ENCODE measurements around the gene HLA-C.
"Not testable (repeated sequence)": the region's sequence is repeated elsewhere in the genome, so short reads cannot be mapped to it uniquely, and the experiment has no call there.

Gene HLA-C

DNA sequence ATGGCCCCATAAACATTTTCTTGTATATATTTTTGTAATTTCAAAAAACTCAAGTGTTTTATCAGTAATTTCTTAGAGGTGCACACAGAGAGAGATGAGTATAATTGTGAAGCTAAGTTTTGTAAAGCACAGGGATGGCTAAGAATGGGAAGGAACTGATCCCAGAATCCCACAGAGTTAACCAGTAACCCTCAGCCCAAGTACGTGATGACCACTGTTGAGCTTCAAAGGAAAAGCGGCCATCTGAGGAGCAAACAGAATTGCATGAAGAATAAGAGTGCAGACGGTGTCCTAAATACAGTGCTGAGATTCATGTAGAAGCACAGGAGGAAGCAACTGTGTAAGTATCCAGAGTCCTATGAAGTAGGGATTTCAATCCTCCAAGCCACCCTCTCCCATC lies 28.1 kb upstream of the HLA-C start:
- 93 to 96% methylated on average over 3 of the region's 3 CpGs for WGBS, 2 experiments
- Histone ChIP-seq H3K4me3 (ENCODE audit: insufficient read depth, low read depth, low read length) (no peak overlapping the region), H3K27ac (ENCODE audit: insufficient read depth, low read depth, low read length, poor library complexity, severe bottlenecking) (no peak overlapping the region), H3K27me3 (ENCODE audit: control insufficient read depth, insufficient read depth, low read length, poor library complexity, severe bottlenecking) (peaks cover 4% of the 10 kb centered on the region), H3K9me3 (ENCODE audit: control insufficient read depth, low read length) (no peaks in the 10 kb centered on the region), H3K4me1 (ENCODE audit: control insufficient read depth, insufficient read depth, low read length) (no peaks in the 10 kb centered on the region), H3K36me3 (ENCODE audit: control insufficient read depth, insufficient read depth, low read length) (no peaks in the 10 kb centered on the region)

DNA sequence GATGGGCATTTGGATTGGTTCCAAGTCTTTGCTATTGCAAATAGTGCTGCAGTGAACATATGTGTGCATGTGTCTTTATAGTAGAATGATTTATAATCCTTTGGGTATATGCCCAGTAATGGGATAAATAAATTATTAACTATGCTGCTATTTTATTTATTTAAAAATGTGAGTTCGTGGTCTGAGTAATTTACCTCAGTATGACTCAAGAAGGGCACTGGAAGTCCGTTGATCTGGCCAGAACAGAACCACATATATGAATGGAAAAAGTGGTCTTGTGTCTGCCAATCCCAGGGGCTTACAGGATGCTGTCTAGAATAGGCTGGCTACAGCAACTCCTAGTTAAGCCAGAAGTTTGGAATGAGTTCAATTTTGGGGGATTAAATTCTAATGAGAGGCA lies 27.6 kb upstream of the HLA-C start:
- 43 to 62% methylated on average over 2 of the region's 2 CpGs for WGBS, 2 experiments
- H3K4me3 ChIP-seq (ENCODE audit: insufficient read depth, low read depth, low read length) = no peak overlapping the region
- H3K36me3 ChIP-seq (ENCODE audit: control insufficient read depth, insufficient read depth, low read length) = no peaks in the 10 kb centered on the region
- H3K27me3 ChIP-seq (ENCODE audit: control insufficient read depth, insufficient read depth, low read length, poor library complexity, severe bottlenecking) = peaks cover 4% of the 10 kb centered on the region
- no peaks in the 10 kb centered on the region for H3K4me1 ChIP-seq (ENCODE audit: control insufficient read depth, insufficient read depth, low read length)
- no peaks in the 10 kb centered on the region for H3K9me3 ChIP-seq (ENCODE audit: control insufficient read depth, low read length)
- H3K27ac ChIP-seq (ENCODE audit: insufficient read depth, low read depth, low read length, poor library complexity, severe bottlenecking) = no peak overlapping the region

DNA sequence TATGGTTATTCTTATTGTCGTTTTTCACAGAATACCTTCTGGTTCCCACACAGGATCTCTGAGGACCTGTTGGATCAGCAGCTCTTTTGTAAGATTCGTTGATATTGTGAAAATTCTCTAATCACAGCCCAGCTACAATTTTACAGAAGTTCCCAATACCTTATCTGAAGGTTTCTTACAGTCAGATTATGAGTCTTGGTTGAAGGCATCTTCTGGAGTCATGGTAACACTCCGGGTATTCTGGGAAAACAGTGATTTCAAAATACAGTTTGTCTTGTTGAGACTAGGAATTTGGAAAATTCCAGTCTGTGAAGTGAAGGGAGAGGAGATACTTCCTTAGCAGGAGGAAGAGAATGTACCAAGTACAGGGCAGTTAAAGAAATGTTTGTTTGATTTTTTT lies 22.2 kb upstream of the HLA-C start:
- no peak overlapping the region for H3K27ac ChIP-seq (ENCODE audit: insufficient read depth, low read depth, low read length, poor library complexity, severe bottlenecking)
- H3K9me3 ChIP-seq (ENCODE audit: control insufficient read depth, low read length) = no peaks in the 10 kb centered on the region
- 74 to 82% methylated on average over 3 of the region's 3 CpGs for WGBS, 2 experiments
- H3K4me3 ChIP-seq (ENCODE audit: insufficient read depth, low read depth, low read length) = no peak overlapping the region
- peaks cover 4% of the 10 kb centered on the region for H3K27me3 ChIP-seq (ENCODE audit: control insufficient read depth, insufficient read depth, low read length, poor library complexity, severe bottlenecking)
- H3K36me3 ChIP-seq (ENCODE audit: control insufficient read depth, insufficient read depth, low read length) = no peaks in the 10 kb centered on the region
- no peaks in the 10 kb centered on the region for H3K4me1 ChIP-seq (ENCODE audit: control insufficient read depth, insufficient read depth, low read length)

DNA sequence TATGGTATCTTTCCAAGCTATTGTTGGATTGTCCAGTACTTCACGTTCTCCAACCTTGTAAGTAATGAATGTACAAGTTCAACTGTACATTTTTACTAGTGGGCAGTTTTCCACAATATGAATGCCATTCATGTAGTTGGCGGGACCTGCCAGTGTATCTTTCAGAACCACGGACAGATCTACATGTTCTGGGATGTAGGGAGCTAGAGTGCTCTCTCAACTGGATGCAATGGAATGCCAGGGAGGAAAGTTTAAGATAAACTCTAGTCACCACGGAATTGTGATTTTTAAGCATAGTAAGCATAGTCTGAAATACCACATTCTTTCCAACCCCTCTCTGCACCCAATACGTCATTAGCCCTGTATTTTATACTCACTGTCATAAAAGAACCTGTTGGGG lies 21.5 kb upstream of the HLA-C start:
- WGBS, 2 experiments = 25 to 40% methylated on average over 4 to 5 of the region's 5 CpGs
- Histone ChIP-seq H3K4me3 (ENCODE audit: insufficient read depth, low read depth, low read length) (no peak overlapping the region), H3K27me3 (ENCODE audit: control insufficient read depth, insufficient read depth, low read length, poor library complexity, severe bottlenecking) (peaks cover 4% of the 10 kb centered on the region)

DNA sequence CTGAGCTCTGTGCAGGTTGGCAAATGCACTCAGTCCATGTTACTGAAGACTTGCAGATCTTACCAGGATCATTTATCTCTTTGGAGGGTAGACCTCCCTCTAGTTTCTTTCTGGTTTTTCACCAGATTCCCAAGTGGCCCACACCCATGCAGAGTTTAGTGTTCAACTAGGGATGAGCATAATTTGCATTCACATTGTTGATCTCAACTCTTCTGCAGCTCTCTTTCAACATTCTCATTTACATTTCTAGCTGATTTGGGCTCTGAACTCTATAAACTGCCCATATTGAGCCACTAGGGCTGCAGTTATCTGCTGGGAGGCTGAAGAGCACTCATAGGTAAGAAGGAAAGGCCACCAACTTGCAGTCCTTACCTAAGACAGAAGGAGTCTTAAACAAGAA lies 17.9 kb upstream of the HLA-C start:
- no peak overlapping the region for H3K4me3 ChIP-seq (ENCODE audit: insufficient read depth, low read depth, low read length)
- H3K36me3 ChIP-seq (ENCODE audit: control insufficient read depth, insufficient read depth, low read length) = no peaks in the 10 kb centered on the region
- no peaks in the 10 kb centered on the region for H3K4me1 ChIP-seq (ENCODE audit: control insufficient read depth, insufficient read depth, low read length)
- no peaks in the 10 kb centered on the region for H3K9me3 ChIP-seq (ENCODE audit: control insufficient read depth, low read length)
- no peak overlapping the region for H3K27ac ChIP-seq (ENCODE audit: insufficient read depth, low read depth, low read length, poor library complexity, severe bottlenecking)
- no peaks in the 10 kb centered on the region for H3K27me3 ChIP-seq (ENCODE audit: control insufficient read depth, insufficient read depth, low read length, poor library complexity, severe bottlenecking)

More for the DNA sequence above, 21.5 kb upstream of the HLA-C start:
- no peaks in the 10 kb centered on the region for H3K9me3 ChIP-seq (ENCODE audit: control insufficient read depth, low read length)
- no peak overlapping the region for H3K27ac ChIP-seq (ENCODE audit: insufficient read depth, low read depth, low read length, poor library complexity, severe bottlenecking)
- H3K4me1 ChIP-seq (ENCODE audit: control insufficient read depth, insufficient read depth, low read length) = no peaks in the 10 kb centered on the region
- H3K36me3 ChIP-seq (ENCODE audit: control insufficient read depth, insufficient read depth, low read length) = no peaks in the 10 kb centered on the region

DNA sequence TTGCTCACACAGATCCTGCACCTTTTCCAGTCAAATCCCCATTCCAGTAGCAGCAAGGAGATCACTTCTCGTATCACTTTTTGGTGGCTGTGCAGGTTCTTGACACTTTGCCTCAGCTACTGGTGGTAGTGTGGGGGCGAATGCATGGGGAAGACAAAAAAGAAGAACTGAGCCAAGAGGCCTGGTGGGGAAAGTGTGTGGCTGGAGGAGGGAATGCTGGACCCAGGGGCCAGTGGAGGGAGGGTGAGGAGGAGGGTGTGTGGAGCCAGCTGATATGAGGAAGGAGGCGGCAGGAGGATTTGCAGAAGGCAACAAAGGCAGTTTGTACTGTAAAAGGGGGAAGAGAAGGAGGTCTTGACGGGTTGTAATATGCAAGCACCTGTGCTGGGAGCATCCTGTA lies 15.7 kb upstream of the HLA-C start:
- Histone ChIP-seq H3K27me3 (ENCODE audit: control insufficient read depth, insufficient read depth, low read length, poor library complexity, severe bottlenecking) (no peaks in the 10 kb centered on the region), H3K4me3 (ENCODE audit: insufficient read depth, low read depth, low read length) (no peak overlapping the region), H3K27ac (ENCODE audit: insufficient read depth, low read depth, low read length, poor library complexity, severe bottlenecking) (no peak overlapping the region), H3K9me3 (ENCODE audit: control insufficient read depth, low read length) (no peaks in the 10 kb centered on the region), H3K36me3 (ENCODE audit: control insufficient read depth, insufficient read depth, low read length) (no peaks in the 10 kb centered on the region), H3K4me1 (ENCODE audit: control insufficient read depth, insufficient read depth, low read length) (no peaks in the 10 kb centered on the region)
- WGBS, 2 experiments = 87 to 90% methylated on average over 4 of the region's 4 CpGs

DNA sequence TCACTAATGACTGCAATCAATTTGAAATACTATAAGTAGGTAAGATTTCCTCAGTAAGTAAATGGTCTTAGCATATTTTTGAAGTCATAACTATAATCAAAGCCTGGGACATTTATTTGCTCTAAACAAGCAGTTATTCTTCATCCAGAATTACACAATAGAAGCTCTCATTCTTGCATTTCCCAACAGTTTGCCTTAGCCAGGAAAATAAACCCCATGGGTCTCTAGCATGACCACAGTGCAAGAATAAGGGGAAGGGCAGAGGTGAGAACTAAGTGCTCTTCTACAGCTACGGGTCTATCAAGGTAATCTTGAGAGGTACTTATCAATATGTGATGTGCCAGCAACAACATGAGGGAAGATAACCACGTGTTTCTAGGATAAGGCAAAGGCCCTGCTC lies 14.1 kb upstream of the HLA-C start:
- Histone ChIP-seq H3K27ac (ENCODE audit: insufficient read depth, low read depth, low read length, poor library complexity, severe bottlenecking) (no peak overlapping the region), H3K4me1 (ENCODE audit: control insufficient read depth, insufficient read depth, low read length) (no peaks in the 10 kb centered on the region), H3K9me3 (ENCODE audit: control insufficient read depth, low read length) (no peaks in the 10 kb centered on the region), H3K27me3 (ENCODE audit: control insufficient read depth, insufficient read depth, low read length, poor library complexity, severe bottlenecking) (no peaks in the 10 kb centered on the region), H3K4me3 (ENCODE audit: insufficient read depth, low read depth, low read length) (no peak overlapping the region), H3K36me3 (ENCODE audit: control insufficient read depth, insufficient read depth, low read length) (no peaks in the 10 kb centered on the region)
- WGBS, 2 experiments = 89 to 90% methylated on average over 2 of the region's 2 CpGs

DNA sequence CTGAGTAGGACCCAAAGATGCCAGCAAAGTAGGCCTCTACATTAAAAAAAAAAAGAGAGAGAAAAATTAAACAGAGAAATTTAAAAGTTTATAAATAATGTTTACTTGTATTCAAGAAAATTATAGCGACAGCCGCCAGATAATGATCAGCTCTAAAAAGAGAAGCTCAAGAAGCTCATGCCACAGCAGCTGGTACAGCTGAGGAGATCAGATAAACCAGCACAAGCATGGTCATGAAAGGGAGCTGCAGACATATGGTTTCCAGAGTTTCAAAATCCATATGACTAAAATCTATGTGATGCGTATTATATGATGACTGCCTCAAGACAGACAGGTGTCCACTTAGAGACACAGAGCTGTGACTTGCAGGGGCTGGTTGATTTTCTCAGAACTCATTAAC lies 13.6 kb upstream of the HLA-C start:
- WGBS, 2 experiments = 92 to 96% methylated on average over 3 of the region's 3 CpGs
- Histone ChIP-seq H3K4me1 (ENCODE audit: control insufficient read depth, insufficient read depth, low read length) (no peaks in the 10 kb centered on the region), H3K4me3 (ENCODE audit: insufficient read depth, low read depth, low read length) (no peak overlapping the region), H3K9me3 (ENCODE audit: control insufficient read depth, low read length) (no peaks in the 10 kb centered on the region), H3K27ac (ENCODE audit: insufficient read depth, low read depth, low read length, poor library complexity, severe bottlenecking) (no peak overlapping the region), H3K27me3 (ENCODE audit: control insufficient read depth, insufficient read depth, low read length, poor library complexity, severe bottlenecking) (no peaks in the 10 kb centered on the region), H3K36me3 (ENCODE audit: control insufficient read depth, insufficient read depth, low read length) (no peaks in the 10 kb centered on the region)

DNA sequence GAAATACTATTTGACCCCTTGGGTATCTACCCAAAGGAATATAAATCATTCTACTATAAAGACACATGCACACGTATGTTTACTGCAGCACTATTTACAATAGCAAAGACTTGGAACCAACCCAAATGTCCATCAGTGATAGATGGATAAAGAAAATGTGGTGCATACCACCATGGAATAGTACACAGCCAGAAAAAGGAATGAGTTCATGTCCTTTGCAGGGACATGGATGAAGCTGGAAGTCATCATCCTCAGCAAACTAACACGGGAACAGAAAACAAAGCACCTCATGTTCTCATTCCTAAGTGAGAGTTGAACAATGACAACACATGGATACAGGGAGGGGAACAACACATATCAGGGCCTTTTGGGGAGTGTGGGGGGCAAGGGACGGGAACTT lies 7.8 kb upstream of the HLA-C start:
- not testable (repeated sequence) for H3K27me3 ChIP-seq (ENCODE audit: control insufficient read depth, insufficient read depth, low read length, poor library complexity, severe bottlenecking); H3K36me3 ChIP-seq (ENCODE audit: control insufficient read depth, insufficient read depth, low read length); H3K9me3 ChIP-seq (ENCODE audit: control insufficient read depth, low read length); H3K4me1 ChIP-seq (ENCODE audit: control insufficient read depth, insufficient read depth, low read length); H3K27ac ChIP-seq (ENCODE audit: insufficient read depth, low read depth, low read length, poor library complexity, severe bottlenecking); H3K4me3 ChIP-seq (ENCODE audit: insufficient read depth, low read depth, low read length)
- WGBS, 2 experiments = 85 to 88% methylated on average over 3 of the region's 3 CpGs

DNA sequence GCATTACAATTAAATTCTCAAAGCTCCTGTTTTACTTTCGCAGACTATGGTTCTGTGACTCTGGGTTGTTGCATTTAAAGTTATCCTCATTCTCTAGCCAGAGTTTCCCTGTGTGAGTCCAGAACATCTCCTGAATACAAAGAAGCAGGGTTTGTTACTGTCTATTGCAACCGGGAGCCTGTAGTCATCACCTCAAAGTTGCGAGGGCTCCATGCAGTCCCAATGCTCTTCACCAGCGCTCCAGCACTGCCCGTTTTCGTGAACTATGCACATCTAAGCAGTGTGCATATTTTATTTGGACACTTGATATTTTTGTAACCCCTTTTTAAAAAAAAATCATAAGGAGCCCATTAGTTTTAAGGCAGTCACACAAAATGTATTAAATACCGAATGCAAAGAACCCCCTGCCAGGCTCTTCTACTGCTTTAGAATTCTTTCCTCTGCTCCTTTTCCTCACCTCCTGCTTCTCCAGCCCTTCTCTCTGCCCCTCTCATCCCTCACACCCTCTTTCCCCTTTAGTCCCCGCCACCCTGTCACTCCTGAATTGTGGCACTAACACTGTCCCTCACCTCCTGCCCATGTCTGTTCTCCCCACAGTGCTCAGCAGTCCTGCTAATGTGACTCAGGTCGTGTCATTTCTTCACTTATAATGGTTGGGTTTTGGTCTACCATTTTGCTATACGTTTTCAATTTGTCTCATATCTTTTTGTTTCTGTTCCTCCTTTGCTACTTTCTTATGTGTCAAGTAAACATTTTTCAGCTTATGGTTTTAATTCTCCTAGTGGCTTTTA lies 1.1 kb upstream of the HLA-C start:
- H3K4me1 ChIP-seq (ENCODE audit: control insufficient read depth, insufficient read depth, low read length) = peaks cover 4% of the 10 kb centered on the region
- 55 to 58% methylated on average over 8 to 9 of the region's 10 CpGs for WGBS, 2 experiments
- H3K9me3 ChIP-seq (ENCODE audit: control insufficient read depth, low read length) = no peaks in the 10 kb centered on the region
- H3K36me3 ChIP-seq (ENCODE audit: control insufficient read depth, insufficient read depth, low read length) = no peaks in the 10 kb centered on the region
- H3K27ac ChIP-seq (ENCODE audit: insufficient read depth, low read depth, low read length, poor library complexity, severe bottlenecking) = no peak overlapping the region
- no peak overlapping the region for H3K4me3 ChIP-seq (ENCODE audit: insufficient read depth, low read depth, low read length)
- peaks cover 32% of the 10 kb centered on the region for H3K27me3 ChIP-seq (ENCODE audit: control insufficient read depth, insufficient read depth, low read length, poor library complexity, severe bottlenecking)

DNA sequence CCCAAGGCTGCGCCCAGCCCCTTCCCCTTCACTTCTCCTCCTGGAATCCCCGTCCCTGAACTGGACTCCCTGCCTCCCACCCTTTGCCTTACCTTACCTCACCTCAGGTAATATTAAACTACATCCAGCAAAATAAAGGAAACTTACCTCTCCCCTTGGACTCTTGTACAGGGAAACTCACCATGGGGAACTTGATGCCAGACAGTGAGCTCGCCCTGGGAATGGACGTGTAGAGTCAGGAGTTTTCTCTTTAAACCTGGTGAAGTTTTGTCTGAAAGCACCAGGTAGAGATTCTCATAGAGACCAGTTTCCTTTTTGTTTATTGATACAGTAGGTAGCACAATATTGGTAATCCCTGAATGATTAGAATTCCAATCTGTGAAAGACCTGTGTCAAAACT lies 544 bp upstream of the HLA-C start:
- no peak overlapping the region for H3K27ac ChIP-seq (ENCODE audit: insufficient read depth, low read depth, low read length, poor library complexity, severe bottlenecking)
- H3K27me3 ChIP-seq (ENCODE audit: control insufficient read depth, insufficient read depth, low read length, poor library complexity, severe bottlenecking) = peaks cover 32% of the 10 kb centered on the region
- no peaks in the 10 kb centered on the region for H3K36me3 ChIP-seq (ENCODE audit: control insufficient read depth, insufficient read depth, low read length)
- peak overlapping the region; percentile 66 for H3K4me3 ChIP-seq (ENCODE audit: insufficient read depth, low read depth, low read length)
- no peaks in the 10 kb centered on the region for H3K9me3 ChIP-seq (ENCODE audit: control insufficient read depth, low read length)
- H3K4me1 ChIP-seq (ENCODE audit: control insufficient read depth, insufficient read depth, low read length) = peaks cover 4% of the 10 kb centered on the region
- WGBS, 2 experiments = 35 to 40% methylated on average over 4 of the region's 4 CpGs

Data from ectodermal cell (in vitro differentiated cells).